Measurements from ENCODE around the gene SERPINI1. TPM values are rescaled to one million over a fixed set of nuclear protein-coding genes. Genes with fewer than 3 reads are reported as not detected.

The SERPINI1 gene
- polyA plus RNA-seq, 2 donors = 2.0 to 2.1 TPM

- WGBS, 2 donors = 85 to 90% methylated on average over 2 of the region's 2 CpGs
- H3K9me3 ChIP-seq (ENCODE audit: control insufficient read depth in 2 of 2, insufficient read depth in 1 of 2, low read depth in 1 of 2, low read length in 1 of 2) = no peaks in the 10 kb centered on the region
- H3K27me3 ChIP-seq (ENCODE audit: control insufficient read depth in 1 of 2, insufficient read depth in 2 of 2, low read length in 2 of 2) = no peaks in the 10 kb centered on the region
- no peak overlapping the region for H3K4me3 ChIP-seq (ENCODE audit: low read depth in 1 of 2, low read length in 2 of 2)
- no peaks in the 10 kb centered on the region for H3K36me3 ChIP-seq (ENCODE audit: control insufficient read depth in 2 of 2, insufficient read depth in 2 of 2, low read length in 1 of 2)
- H3K4me1 ChIP-seq (ENCODE audit: control insufficient read depth in 2 of 2, insufficient read depth in 2 of 2, low read length in 1 of 2) = no peaks in the 10 kb centered on the region
- H3K27ac ChIP-seq (ENCODE audit: low read depth in 2 of 2, low read length in 1 of 2) = no peak overlapping the region
These were observed 8.3 kb downstream of the SERPINI1 start for GRCh38 chr3:167743799-167744198.

- Histone ChIP-seq H3K9me3 (ENCODE audit: control insufficient read depth in 2 of 2, insufficient read depth in 1 of 2, low read depth in 1 of 2, low read length in 1 of 2) (no peaks in the 10 kb centered on the region), H3K27ac (ENCODE audit: low read depth in 2 of 2, low read length in 1 of 2) (no peak overlapping the region), H3K4me3 (ENCODE audit: low read depth in 1 of 2, low read length in 2 of 2) (no peak overlapping the region), H3K4me1 (ENCODE audit: control insufficient read depth in 2 of 2, insufficient read depth in 2 of 2, low read length in 1 of 2) (no peaks in the 10 kb centered on the region), H3K36me3 (ENCODE audit: control insufficient read depth in 2 of 2, insufficient read depth in 2 of 2, low read length in 1 of 2) (no peaks in the 10 kb centered on the region), H3K27me3 (ENCODE audit: control insufficient read depth in 1 of 2, insufficient read depth in 2 of 2, low read length in 2 of 2) (no peaks in the 10 kb centered on the region)
These were observed 13.7 kb downstream of the SERPINI1 start for GRCh38 chr3:167749209-167749608.

- H3K9me3 ChIP-seq (ENCODE audit: control insufficient read depth in 2 of 2, insufficient read depth in 1 of 2, low read depth in 1 of 2, low read length in 1 of 2) = no peaks in the 10 kb centered on the region
- H3K36me3 ChIP-seq (ENCODE audit: control insufficient read depth in 2 of 2, insufficient read depth in 2 of 2, low read length in 1 of 2) = no peaks in the 10 kb centered on the region
- no peak overlapping the region for H3K4me3 ChIP-seq (ENCODE audit: low read depth in 1 of 2, low read length in 2 of 2)
- no peaks in the 10 kb centered on the region for H3K4me1 ChIP-seq (ENCODE audit: control insufficient read depth in 2 of 2, insufficient read depth in 2 of 2, low read length in 1 of 2)
- no peaks in the 10 kb centered on the region for H3K27me3 ChIP-seq (ENCODE audit: control insufficient read depth in 1 of 2, insufficient read depth in 2 of 2, low read length in 2 of 2)
- no peak overlapping the region for H3K27ac ChIP-seq (ENCODE audit: low read depth in 2 of 2, low read length in 1 of 2)
- 93 to 94% methylated on average over 2 of the region's 2 CpGs for WGBS, 2 donors
These were observed 14.2 kb downstream of the SERPINI1 start for GRCh38 chr3:167749728-167750127.

- 39 to 48% methylated on average over 3 of the region's 3 CpGs for WGBS, 2 donors
- Histone ChIP-seq H3K36me3 (ENCODE audit: control insufficient read depth in 2 of 2, insufficient read depth in 2 of 2, low read length in 1 of 2) (no peaks in the 10 kb centered on the region), H3K4me1 (ENCODE audit: control insufficient read depth in 2 of 2, insufficient read depth in 2 of 2, low read length in 1 of 2) (no peaks in the 10 kb centered on the region), H3K27me3 (ENCODE audit: control insufficient read depth in 1 of 2, insufficient read depth in 2 of 2, low read length in 2 of 2) (no peaks in the 10 kb centered on the region), H3K4me3 (ENCODE audit: low read depth in 1 of 2, low read length in 2 of 2) (no peak overlapping the region), H3K27ac (ENCODE audit: low read depth in 2 of 2, low read length in 1 of 2) (no peak overlapping the region), H3K9me3 (ENCODE audit: control insufficient read depth in 2 of 2, insufficient read depth in 1 of 2, low read depth in 1 of 2, low read length in 1 of 2) (no peaks in the 10 kb centered on the region)
These were observed 14.9 kb downstream of the SERPINI1 start for GRCh38 chr3:167750272-167750971.

GRCh38 chr3:167754049-167754448 is 18.5 kb downstream of the SERPINI1 start:
- Histone ChIP-seq H3K27me3 (ENCODE audit: control insufficient read depth in 1 of 2, insufficient read depth in 2 of 2, low read length in 2 of 2) (no peaks in the 10 kb centered on the region), H3K27ac (ENCODE audit: low read depth in 2 of 2, low read length in 1 of 2) (no peak overlapping the region), H3K4me1 (ENCODE audit: control insufficient read depth in 2 of 2, insufficient read depth in 2 of 2, low read length in 1 of 2) (no peaks in the 10 kb centered on the region), H3K9me3 (ENCODE audit: control insufficient read depth in 2 of 2, insufficient read depth in 1 of 2, low read depth in 1 of 2, low read length in 1 of 2) (no peaks in the 10 kb centered on the region), H3K4me3 (ENCODE audit: low read depth in 1 of 2, low read length in 2 of 2) (no peak overlapping the region), H3K36me3 (ENCODE audit: control insufficient read depth in 2 of 2, insufficient read depth in 2 of 2, low read length in 1 of 2) (no peaks in the 10 kb centered on the region)

- Histone ChIP-seq H3K27me3 (ENCODE audit: control insufficient read depth in 1 of 2, insufficient read depth in 2 of 2, low read length in 2 of 2) (no peaks in the 10 kb centered on the region), H3K4me1 (ENCODE audit: control insufficient read depth in 2 of 2, insufficient read depth in 2 of 2, low read length in 1 of 2) (no peaks in the 10 kb centered on the region), H3K36me3 (ENCODE audit: control insufficient read depth in 2 of 2, insufficient read depth in 2 of 2, low read length in 1 of 2) (no peaks in the 10 kb centered on the region), H3K4me3 (ENCODE audit: low read depth in 1 of 2, low read length in 2 of 2) (no peak overlapping the region), H3K27ac (ENCODE audit: low read depth in 2 of 2, low read length in 1 of 2) (no peak overlapping the region), H3K9me3 (ENCODE audit: control insufficient read depth in 2 of 2, insufficient read depth in 1 of 2, low read depth in 1 of 2, low read length in 1 of 2) (peaks cover 0 to 7% of the 10 kb centered on the region in 2 donors)
- WGBS, 2 donors = 50 to 64% methylated on average over 1 of the region's 1 CpG
These were observed 25.8 kb downstream of the SERPINI1 start for GRCh38 chr3:167761302-167761701.

- no peak overlapping the region for H3K4me3 ChIP-seq (ENCODE audit: low read depth in 1 of 2, low read length in 2 of 2)
- H3K4me1 ChIP-seq (ENCODE audit: control insufficient read depth in 2 of 2, insufficient read depth in 2 of 2, low read length in 1 of 2) = no peaks in the 10 kb centered on the region
- H3K27me3 ChIP-seq (ENCODE audit: control insufficient read depth in 1 of 2, insufficient read depth in 2 of 2, low read length in 2 of 2) = no peaks in the 10 kb centered on the region
- 48 to 57% methylated on average over 2 of the region's 2 CpGs for WGBS, 2 donors
- no peaks in the 10 kb centered on the region for H3K36me3 ChIP-seq (ENCODE audit: control insufficient read depth in 2 of 2, insufficient read depth in 2 of 2, low read length in 1 of 2)
- H3K27ac ChIP-seq (ENCODE audit: low read depth in 2 of 2, low read length in 1 of 2) = no peak overlapping the region
- peaks cover 0 to 7% of the 10 kb centered on the region in 2 donors for H3K9me3 ChIP-seq (ENCODE audit: control insufficient read depth in 2 of 2, insufficient read depth in 1 of 2, low read depth in 1 of 2, low read length in 1 of 2)
These were observed 26.8 kb downstream of the SERPINI1 start for GRCh38 chr3:167762296-167762695.

- Histone ChIP-seq H3K4me1 (ENCODE audit: control insufficient read depth in 2 of 2, insufficient read depth in 2 of 2, low read length in 1 of 2) (no peaks in the 10 kb centered on the region), H3K4me3 (ENCODE audit: low read depth in 1 of 2, low read length in 2 of 2) (no peak overlapping the region), H3K27me3 (ENCODE audit: control insufficient read depth in 1 of 2, insufficient read depth in 2 of 2, low read length in 2 of 2) (no peaks in the 10 kb centered on the region), H3K9me3 (ENCODE audit: control insufficient read depth in 2 of 2, insufficient read depth in 1 of 2, low read depth in 1 of 2, low read length in 1 of 2) (no peaks in the 10 kb centered on the region), H3K27ac (ENCODE audit: low read depth in 2 of 2, low read length in 1 of 2) (no peak overlapping the region), H3K36me3 (ENCODE audit: control insufficient read depth in 2 of 2, insufficient read depth in 2 of 2, low read length in 1 of 2) (no peaks in the 10 kb centered on the region)
- WGBS, 2 donors = 60 to 61% methylated on average over 3 of the region's 3 CpGs
These were observed 37.5 kb downstream of the SERPINI1 start for GRCh38 chr3:167772992-167773391.

GRCh38 chr3:167773584-167773983 is 38.1 kb downstream of the SERPINI1 start:
- WGBS, 2 donors = 49 to 76% methylated on average over 1 of the region's 1 CpG
- no peaks in the 10 kb centered on the region for H3K9me3 ChIP-seq (ENCODE audit: control insufficient read depth in 2 of 2, insufficient read depth in 1 of 2, low read depth in 1 of 2, low read length in 1 of 2)
- no peaks in the 10 kb centered on the region for H3K36me3 ChIP-seq (ENCODE audit: control insufficient read depth in 2 of 2, insufficient read depth in 2 of 2, low read length in 1 of 2)
- no peaks in the 10 kb centered on the region for H3K27me3 ChIP-seq (ENCODE audit: control insufficient read depth in 1 of 2, insufficient read depth in 2 of 2, low read length in 2 of 2)
- no peaks in the 10 kb centered on the region for H3K4me1 ChIP-seq (ENCODE audit: control insufficient read depth in 2 of 2, insufficient read depth in 2 of 2, low read length in 1 of 2)
- no peak overlapping the region for H3K4me3 ChIP-seq (ENCODE audit: low read depth in 1 of 2, low read length in 2 of 2)
- no peak overlapping the region for H3K27ac ChIP-seq (ENCODE audit: low read depth in 2 of 2, low read length in 1 of 2)

GRCh38 chr3:167776066-167776685 is 40.7 kb downstream of the SERPINI1 start:
- Histone ChIP-seq H3K4me3 (ENCODE audit: low read depth in 1 of 2, low read length in 2 of 2) (no peak overlapping the region), H3K9me3 (ENCODE audit: control insufficient read depth in 2 of 2, insufficient read depth in 1 of 2, low read depth in 1 of 2, low read length in 1 of 2) (no peaks in the 10 kb centered on the region), H3K27me3 (ENCODE audit: control insufficient read depth in 1 of 2, insufficient read depth in 2 of 2, low read length in 2 of 2) (no peaks in the 10 kb centered on the region), H3K4me1 (ENCODE audit: control insufficient read depth in 2 of 2, insufficient read depth in 2 of 2, low read length in 1 of 2) (no peaks in the 10 kb centered on the region), H3K27ac (ENCODE audit: low read depth in 2 of 2, low read length in 1 of 2) (no peak overlapping the region), H3K36me3 (ENCODE audit: control insufficient read depth in 2 of 2, insufficient read depth in 2 of 2, low read length in 1 of 2) (no peaks in the 10 kb centered on the region)
- WGBS, 2 donors = 19 to 26% methylated on average over 4 of the region's 4 CpGs

Measured in esophagus (tissue), 2 donors.